PC-3 (cell line): ENCODE measurements around the gene CEP85L. TPM values are rescaled to one million over a fixed set of nuclear protein-coding genes. Genes with fewer than 3 reads are reported as not detected.

ENCODE experiments used
- ATAC-seq: fragments of 200-7000 bp; cut with Tn5 transposase; 2 replicates; pipeline ENCODE4 v1.9.1; 2020; ENCODE audit warnings: mild to moderate bottlenecking, moderate library complexity
- BruUV-seq: library from RNA; stranded (reverse); fragments of 400-500 nt; replicated peaks from 2 replicates; lab custom pipeline; 2021; lab: Mats Ljungman, UMichigan
- CTCF ChIA-PET: fragments of 300-600 bp; sonication (Branson Sonifier 250); formaldehyde crosslinking; loops from one replicate; lab custom pipeline; 2022; ENCODE audit warnings: antibody characterized with exemption; lab: Charles Lee
- POLR2A ChIA-PET: fragments of 300-600 bp; sonication (Branson Sonifier 250); formaldehyde crosslinking; loops from one replicate; lab custom pipeline; 2022; ENCODE audit warnings: antibody characterized with exemption; ENCODE audit not compliant: unreplicated experiment; lab: Charles Lee
- DNase-seq: peaks from one replicate; pipeline ENCODE4 v3.0.0-alpha.2; 2015
- H2AFZ ChIP-seq: fragments of 300-600 bp; sonication (generic); 2 replicates; pipeline ENCODE4 v1.6.0; 2016; ENCODE audit warnings: antibody characterized with exemption, low read length
- H3F3A ChIP-seq: fragments of 300-600 bp; sonication (generic); one replicate; pipeline ENCODE4 v1.6.0; 2017; ENCODE audit warnings: antibody characterized with exemption, low read length, control low read depth, mild to moderate bottlenecking; ENCODE audit not compliant: unreplicated experiment
- H3K27ac ChIP-seq: fragments of 300-600 bp; sonication (generic); 2 replicates; pipeline ENCODE4 v1.5.1; 2016; ENCODE audit warnings: mild to moderate bottlenecking, low read length
- H3K27me3 ChIP-seq: fragments of 300-600 bp; sonication (generic); 2 replicates; pipeline ENCODE4 v1.6.1; 2016; ENCODE audit warnings: low read length, mixed read lengths
- H3K36me3 ChIP-seq: fragments of 300-600 bp; sonication (generic); 2 replicates; pipeline ENCODE4 v1.6.1; 2016; ENCODE audit warnings: low read depth, mixed run types, low read length, mixed read lengths
- H3K4me1 ChIP-seq: fragments of 300-600 bp; sonication (generic); 2 replicates; pipeline ENCODE4 v1.5.1; 2016; ENCODE audit warnings: low read length; ENCODE audit not compliant: insufficient read depth
- H3K4me2 ChIP-seq: fragments of 300-600 bp; sonication (generic); 2 replicates; pipeline ENCODE4 v1.6.0; 2016; ENCODE audit warnings: low read length
- H3K4me3 ChIP-seq: fragments of 300-600 bp; sonication (generic); 2 replicates; pipeline ENCODE4 v1.5.1; 2016; ENCODE audit warnings: mild to moderate bottlenecking, low read length, mixed read lengths
- H3K79me2 ChIP-seq: fragments of 300-600 bp; sonication (generic); 2 replicates; pipeline ENCODE4 v1.6.1; 2017; ENCODE audit warnings: low read length, mixed read lengths
- H3K9ac ChIP-seq: fragments of 300-600 bp; sonication (generic); 2 replicates; pipeline ENCODE4 v1.6.0; 2016; ENCODE audit warnings: mild to moderate bottlenecking, low read length
- H3K9me2 ChIP-seq: fragments of 300-600 bp; sonication (generic); replicated peaks from 2 replicates; pipeline ENCODE4 v1.6.1; 2016; ENCODE audit warnings: mixed run types, low read length, mixed read lengths
- H3K9me3 ChIP-seq: fragments of 300-600 bp; sonication (generic); 2 replicates; pipeline ENCODE4 v1.6.1; 2016; ENCODE audit warnings: low read length, mixed read lengths
- H4K20me1 ChIP-seq: fragments of 300-600 bp; sonication (generic); 2 replicates; pipeline ENCODE4 v1.6.1; 2016; ENCODE audit warnings: low read length, mixed read lengths
- CTCF ChIP-seq: fragments of 300-600 bp; sonication (generic); conservative IDR thresholded peaks from 2 replicates; pipeline ENCODE4 v1.5.1; 2017; ENCODE audit warnings: antibody characterized with exemption, low read depth, mild to moderate bottlenecking, low read length
- EZH2 ChIP-seq: fragments of 300-600 bp; sonication (generic); IDR thresholded peaks from one replicate; pipeline ENCODE4 v1.6.1; 2017; ENCODE audit warnings: antibody characterized with exemption, mild to moderate bottlenecking, low read length; ENCODE audit not compliant: unreplicated experiment
- EZH2phosphoT487 ChIP-seq: fragments of 300-600 bp; sonication (generic); IDR thresholded peaks from 2 replicates; pipeline ENCODE4 v1.6.1; 2018; ENCODE audit warnings: mild to moderate bottlenecking, antibody characterized with exemption, low read length, borderline replicate concordance
- intact Hi-C: fragments of 100-400 bp; cut with micrococcal nuclease; formaldehyde crosslinking; loops from 2 replicates; pipeline ENCODE4 v1.9.0; 2023
- total RNA-seq: library from RNA; depleted of rRNA; stranded (reverse); fragments of >200 nt; gene quantifications from 2 replicates; pipeline ENCODE4 v1.2.3, GENCODE V29; 2014

The CEP85L gene
- total RNA-seq, 1 experiment from 2014 or later, result 7.8 TPM

- intact Hi-C loops, result no loop called here
- Histone ChIP-seq H3K4me1 (no peaks in the 10 kb centered on the region), H3F3A (no peaks in the 10 kb centered on the region), H2AFZ (no peak overlapping the region), H3K4me2 (no peak overlapping the region), H3K9me2 (no peaks in the 10 kb centered on the region), H4K20me1 (no peaks in the 10 kb centered on the region), H3K27ac (no peak overlapping the region), H3K4me3 (no peak overlapping the region), H3K36me3 (no peaks in the 10 kb centered on the region), H3K9me3 (no peaks in the 10 kb centered on the region), H3K27me3 (no peaks in the 10 kb centered on the region), H3K9ac (no peak overlapping the region), H3K79me2 (no peaks in the 10 kb centered on the region)
- ATAC-seq, result no peak
- BruUV-seq, result no TSS peak
- TF ChIP-seq CTCF (no peak), EZH2 (no peak), EZH2phosphoT487 (no peak)
- DNase-seq, result no peak
- POLR2A ChIA-PET, result interaction anchor here (0.6 kb wide), 1 partner anchor 158 kb away, joined by 3 read pairs; no protein-coding TSS in a partner anchor
- CTCF ChIA-PET, result no interaction called here
Observed at GRCh38 chr6:118606858-118607257, 44.5 kb downstream of the CEP85L start.

DNA sequence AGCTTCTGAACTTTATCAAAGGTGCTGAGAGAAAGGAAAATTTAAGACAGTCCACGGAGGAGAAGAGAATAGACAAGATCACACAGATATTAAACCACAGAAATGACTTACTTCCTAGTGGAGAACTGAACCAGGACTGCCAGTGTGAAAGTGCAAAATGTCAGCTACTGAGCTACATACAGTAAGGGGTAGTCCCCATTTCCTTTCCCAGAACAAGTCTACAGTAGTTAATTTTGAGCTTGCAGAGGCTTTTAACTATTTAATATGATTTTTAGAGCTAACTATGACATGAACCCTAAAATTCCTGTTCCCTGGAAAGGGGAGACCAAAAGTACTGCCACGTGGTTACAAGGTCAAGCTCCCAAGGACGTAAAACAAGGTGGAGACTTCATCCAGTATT lies 45.1 kb downstream of the CEP85L start:
- H3K4me1 ChIP-seq, result no peaks in the 10 kb centered on the region
- intact Hi-C loops, result no loop called here
- H4K20me1 ChIP-seq, result no peaks in the 10 kb centered on the region
- no TSS peak for BruUV-seq
- H3K9me2 ChIP-seq, result no peaks in the 10 kb centered on the region
- no peak overlapping the region for H3K27ac ChIP-seq
- no peak overlapping the region for H3K4me2 ChIP-seq
- H3F3A ChIP-seq, result no peaks in the 10 kb centered on the region
- H3K79me2 ChIP-seq, result no peaks in the 10 kb centered on the region
- H3K9ac ChIP-seq, result no peak overlapping the region
- POLR2A ChIA-PET, result interaction anchor here (0.6 kb wide), 1 partner anchor 158 kb away, joined by 3 read pairs; no protein-coding TSS in a partner anchor
- H3K4me3 ChIP-seq, result no peak overlapping the region
- CTCF ChIA-PET, result interaction anchor here (0.7 kb wide), 1 partner anchor 207 kb away, joined by 5 read pairs; no protein-coding TSS in a partner anchor
- no peaks in the 10 kb centered on the region for H3K9me3 ChIP-seq
- no peaks in the 10 kb centered on the region for H3K36me3 ChIP-seq
- no peaks in the 10 kb centered on the region for H3K27me3 ChIP-seq
- ATAC-seq, result no peak
- no peak for DNase-seq
- no peak for TF ChIP-seq CTCF
- TF ChIP-seq EZH2, result no peak
- no peak for TF ChIP-seq EZH2phosphoT487
- H2AFZ ChIP-seq, result no peak overlapping the region

GRCh38 chr6:118603372-118603771 lies 48.0 kb downstream of the CEP85L start:
- H3K79me2 ChIP-seq, result no peaks in the 10 kb centered on the region

More at GRCh38 chr6:118603372-118603771, 48.0 kb downstream of the CEP85L start:
- Histone ChIP-seq H3K4me3 (no peak overlapping the region), H3K27ac (no peak overlapping the region), H3K4me2 (no peak overlapping the region), H3K9ac (no peak overlapping the region), H3K9me2 (no peaks in the 10 kb centered on the region), H3K9me3 (no peaks in the 10 kb centered on the region), H3K27me3 (no peaks in the 10 kb centered on the region), H2AFZ (no peak overlapping the region), H3K4me1 (no peaks in the 10 kb centered on the region), H4K20me1 (no peaks in the 10 kb centered on the region), H3F3A (no peaks in the 10 kb centered on the region), H3K36me3 (no peaks in the 10 kb centered on the region)
- ATAC-seq, result no peak
- POLR2A ChIA-PET, result interaction anchor here (0.6 kb wide), 1 partner anchor 61 kb away, joined by 4 read pairs; no protein-coding TSS in a partner anchor
- no TSS peak for BruUV-seq
- DNase-seq, result no peak
- intact Hi-C loops, result no loop called here
- TF ChIP-seq EZH2phosphoT487 (no peak), CTCF (no peak), EZH2 (no peak)
- CTCF ChIA-PET, result no interaction called here
